Measurements from ENCODE around the gene SLC25A5.

DNA sequence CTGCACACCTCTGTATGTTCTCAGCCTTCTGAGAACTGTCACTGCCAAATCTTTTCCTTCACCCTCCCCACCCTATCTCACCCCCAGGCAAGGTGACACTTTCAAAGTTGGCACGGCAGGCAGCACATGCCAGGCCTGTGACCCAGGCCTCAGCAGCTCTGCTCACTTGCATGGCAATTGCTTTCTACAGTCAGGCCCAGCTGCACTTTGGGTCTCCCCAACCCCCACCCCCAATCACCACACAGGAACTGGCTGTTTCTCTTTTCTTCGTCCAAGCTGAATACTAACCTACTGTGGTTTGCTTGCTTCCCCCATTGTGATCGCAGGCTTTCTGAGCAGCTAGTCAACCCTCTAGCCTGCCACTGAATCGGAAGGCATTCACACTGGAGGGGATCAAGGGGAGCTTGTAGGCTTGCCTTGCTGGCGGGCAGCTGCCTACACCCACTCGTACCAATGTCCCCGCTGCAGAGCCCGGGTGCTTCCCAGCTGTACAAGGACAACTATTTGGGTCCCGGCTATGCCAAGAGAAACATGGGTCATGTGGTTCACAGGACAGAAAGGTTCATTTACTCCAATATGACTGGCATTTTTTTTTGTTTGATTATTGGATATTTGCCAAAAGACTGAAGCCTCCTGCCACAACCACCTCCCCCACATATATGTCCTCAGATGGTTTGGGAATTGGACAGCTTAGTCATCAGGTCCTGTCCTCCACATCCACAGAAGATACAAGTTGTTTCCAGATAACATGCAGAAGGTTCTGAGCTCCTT, 41.0 kb upstream of the SLC25A5 start:
- TF ChIP-seq POLR2A (IDR thresholded peaks at IDR 0.05): no peak
- TF ChIP-seq, protein P1, sequence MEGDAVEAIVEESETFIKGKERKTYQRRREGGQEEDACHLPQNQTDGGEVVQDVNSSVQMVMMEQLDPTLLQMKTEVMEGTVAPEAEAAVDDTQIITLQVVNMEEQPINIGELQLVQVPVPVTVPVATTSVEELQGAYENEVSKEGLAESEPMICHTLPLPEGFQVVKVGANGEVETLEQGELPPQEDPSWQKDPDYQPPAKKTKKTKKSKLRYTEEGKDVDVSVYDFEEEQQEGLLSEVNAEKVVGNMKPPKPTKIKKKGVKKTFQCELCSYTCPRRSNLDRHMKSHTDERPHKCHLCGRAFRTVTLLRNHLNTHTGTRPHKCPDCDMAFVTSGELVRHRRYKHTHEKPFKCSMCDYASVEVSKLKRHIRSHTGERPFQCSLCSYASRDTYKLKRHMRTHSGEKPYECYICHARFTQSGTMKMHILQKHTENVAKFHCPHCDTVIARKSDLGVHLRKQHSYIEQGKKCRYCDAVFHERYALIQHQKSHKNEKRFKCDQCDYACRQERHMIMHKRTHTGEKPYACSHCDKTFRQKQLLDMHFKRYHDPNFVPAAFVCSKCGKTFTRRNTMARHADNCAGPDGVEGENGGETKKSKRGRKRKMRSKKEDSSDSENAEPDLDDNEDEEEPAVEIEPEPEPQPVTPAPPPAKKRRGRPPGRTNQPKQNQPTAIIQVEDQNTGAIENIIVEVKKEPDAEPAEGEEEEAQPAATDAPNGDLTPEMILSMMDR (IDR thresholded peaks at IDR 0.05): no peak

All from heart left ventricle (tissue), 13 donors.